Measurements from ENCODE around the gene FLRT1.

The FLRT1 gene

DNA sequence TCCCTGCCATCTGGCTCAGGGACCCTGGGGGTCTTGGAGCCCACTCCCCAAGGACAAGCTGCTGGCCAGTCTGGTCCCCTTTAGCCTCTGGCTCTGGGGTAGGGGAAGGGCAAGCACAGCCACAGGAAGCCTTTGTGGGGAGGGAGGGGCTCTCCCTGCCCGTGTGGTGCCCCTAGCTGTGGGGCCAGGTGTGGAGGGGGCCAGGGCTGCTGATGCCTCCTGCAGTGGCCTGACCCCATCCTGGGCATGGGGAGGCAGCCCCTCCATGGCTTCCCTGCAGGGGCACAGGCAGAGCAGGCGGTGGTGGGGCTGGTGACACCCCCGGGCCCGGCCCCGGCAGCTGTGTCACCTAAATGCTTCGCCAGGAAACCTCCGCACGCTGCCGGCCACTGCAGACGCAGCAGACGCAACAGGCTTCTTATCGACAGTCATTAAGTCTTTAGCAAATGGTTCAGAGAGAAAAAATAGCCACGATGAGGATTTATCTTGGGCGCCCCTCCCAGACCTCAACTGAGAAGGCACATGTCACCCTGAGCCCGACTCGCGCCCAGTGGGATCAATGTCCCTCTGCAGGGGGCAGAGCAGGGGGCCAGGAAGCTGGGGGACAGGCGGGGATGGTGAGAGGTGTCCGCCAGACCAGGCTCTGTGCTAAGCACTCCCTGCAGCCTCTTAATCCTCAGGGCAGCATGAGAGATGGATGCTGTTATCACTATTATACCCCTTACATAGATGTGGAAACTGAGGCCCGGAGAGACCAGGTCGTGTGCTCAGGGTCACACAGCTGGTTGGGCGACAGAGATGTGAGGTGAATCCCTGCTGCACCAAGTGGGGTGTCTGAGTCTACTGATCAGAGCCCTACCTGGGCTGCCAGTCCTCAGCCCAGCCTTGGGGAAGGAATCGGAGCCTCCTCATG is 33.9 kb downstream of the FLRT1 start:
- no peak for TF ChIP-seq ZFX (IDR thresholded peaks at IDR 0.05; ENCODE audit: borderline replicate concordance)
- TF ChIP-seq, protein P1, sequence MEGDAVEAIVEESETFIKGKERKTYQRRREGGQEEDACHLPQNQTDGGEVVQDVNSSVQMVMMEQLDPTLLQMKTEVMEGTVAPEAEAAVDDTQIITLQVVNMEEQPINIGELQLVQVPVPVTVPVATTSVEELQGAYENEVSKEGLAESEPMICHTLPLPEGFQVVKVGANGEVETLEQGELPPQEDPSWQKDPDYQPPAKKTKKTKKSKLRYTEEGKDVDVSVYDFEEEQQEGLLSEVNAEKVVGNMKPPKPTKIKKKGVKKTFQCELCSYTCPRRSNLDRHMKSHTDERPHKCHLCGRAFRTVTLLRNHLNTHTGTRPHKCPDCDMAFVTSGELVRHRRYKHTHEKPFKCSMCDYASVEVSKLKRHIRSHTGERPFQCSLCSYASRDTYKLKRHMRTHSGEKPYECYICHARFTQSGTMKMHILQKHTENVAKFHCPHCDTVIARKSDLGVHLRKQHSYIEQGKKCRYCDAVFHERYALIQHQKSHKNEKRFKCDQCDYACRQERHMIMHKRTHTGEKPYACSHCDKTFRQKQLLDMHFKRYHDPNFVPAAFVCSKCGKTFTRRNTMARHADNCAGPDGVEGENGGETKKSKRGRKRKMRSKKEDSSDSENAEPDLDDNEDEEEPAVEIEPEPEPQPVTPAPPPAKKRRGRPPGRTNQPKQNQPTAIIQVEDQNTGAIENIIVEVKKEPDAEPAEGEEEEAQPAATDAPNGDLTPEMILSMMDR (IDR thresholded peaks at IDR 0.05): no peak
- H3K27ac ChIP-seq: no peak overlapping the region

GRCh38 chr11:64070314-64070681 is 34.6 kb downstream of the FLRT1 start:
- H3K27ac ChIP-seq: no peak overlapping the region
- TF ChIP-seq ZFX (IDR thresholded peaks at IDR 0.05; ENCODE audit: borderline replicate concordance): no peak
- TF ChIP-seq, protein P1 (IDR thresholded peaks at IDR 0.05): no peak

DNA sequence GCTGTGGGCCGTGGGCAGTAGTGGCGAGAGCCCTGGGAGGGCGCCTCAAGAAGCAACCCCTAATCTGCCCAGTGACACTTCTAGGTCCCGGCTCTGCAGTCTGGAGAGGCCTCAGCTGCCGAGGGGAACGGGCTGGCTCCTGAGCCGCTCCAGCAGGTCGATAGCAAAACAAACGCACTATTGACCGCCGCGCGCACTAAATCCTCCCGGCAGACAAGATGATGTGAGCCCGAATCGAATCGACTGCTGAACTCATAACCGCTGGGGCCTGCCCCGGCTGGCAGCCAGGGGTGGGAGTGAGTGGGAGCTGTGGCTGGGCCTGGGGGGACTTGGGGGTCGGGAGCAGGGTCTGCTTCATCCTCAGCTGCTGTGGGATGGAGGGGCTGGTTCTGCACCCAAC is 36.1 kb downstream of the FLRT1 start:
- H3K27ac ChIP-seq: no peak overlapping the region
- TF ChIP-seq, protein P1 (IDR thresholded peaks at IDR 0.05): no peak

GRCh38 chr11:64072403-64072802 is 36.7 kb downstream of the FLRT1 start:
- TF ChIP-seq, protein P1 (IDR thresholded peaks at IDR 0.05): no peak
- no peak for TF ChIP-seq ZFX (IDR thresholded peaks at IDR 0.05; ENCODE audit: borderline replicate concordance)

GRCh38 chr11:64072871-64073270 is 37.1 kb downstream of the FLRT1 start:
- TF ChIP-seq, protein P1 (IDR thresholded peaks at IDR 0.05): no peak
- TF ChIP-seq ZFX (IDR thresholded peaks at IDR 0.05; ENCODE audit: borderline replicate concordance): no peak
- no peak overlapping the region for H3K27ac ChIP-seq

More at GRCh38 chr11:64072403-64072802, 36.7 kb downstream of the FLRT1 start:
- no peak overlapping the region for H3K27ac ChIP-seq

DNA sequence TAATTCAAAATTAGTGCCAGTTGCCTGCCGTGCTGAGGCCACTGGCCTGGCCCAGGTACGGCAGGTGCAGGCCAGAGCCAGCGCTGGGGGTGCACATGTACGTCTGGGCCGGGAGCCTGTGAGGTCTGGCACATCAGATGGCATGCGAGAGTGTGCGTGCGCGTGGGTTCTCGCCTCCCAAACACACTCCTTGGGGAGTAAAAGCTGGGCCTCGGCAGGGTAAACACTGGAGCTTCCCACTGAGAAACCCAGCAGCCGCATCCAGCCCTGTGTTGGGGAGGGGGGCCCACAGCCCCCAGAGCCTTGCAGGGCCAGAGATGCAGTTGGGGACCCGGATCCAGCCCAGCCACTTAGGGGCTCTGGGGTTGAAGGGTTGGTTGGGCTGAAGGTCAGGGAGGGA is 37.8 kb downstream of the FLRT1 start:
- H3K27ac ChIP-seq: no peak overlapping the region
- TF ChIP-seq ZFX (IDR thresholded peaks at IDR 0.05; ENCODE audit: borderline replicate concordance): no peak
- TF ChIP-seq, protein P1 (IDR thresholded peaks at IDR 0.05): no peak

- no peak overlapping the region for H3K27ac ChIP-seq
- TF ChIP-seq, protein P1 (IDR thresholded peaks at IDR 0.05): no peak
- TF ChIP-seq ZFX (IDR thresholded peaks at IDR 0.05; ENCODE audit: borderline replicate concordance): no peak
Observed at GRCh38 chr11:64074239-64074638, 38.5 kb downstream of the FLRT1 start.

All from 22Rv1 (cell line).